ENCODE results near the gene RASGEF1B.
"Not testable (repeated sequence)": the region's sequence is repeated elsewhere in the genome, so short reads cannot be mapped to it uniquely, and the experiment has no call there.

RASGEF1B gene

GRCh38 chr4:81481151-81481550, 9.4 kb upstream of the RASGEF1B start:
- H3K9me3 ChIP-seq (ENCODE audit: control insufficient read depth, low read length) = no peaks in the 10 kb centered on the region
- no peaks in the 10 kb centered on the region for H3K4me1 ChIP-seq (ENCODE audit: control insufficient read depth, insufficient read depth, low read length, poor library complexity, severe bottlenecking)
- H3K4me3 ChIP-seq (ENCODE audit: insufficient read depth, low read depth, low read length, poor library complexity, severe bottlenecking) = no peak overlapping the region
- DNase-seq = no peak
- H3K36me3 ChIP-seq (ENCODE audit: control insufficient read depth, insufficient read depth, low read length) = no peaks in the 10 kb centered on the region
- no peaks in the 10 kb centered on the region for H3K27me3 ChIP-seq (replicated peaks; ENCODE audit: control insufficient read depth, insufficient read depth, low read length, poor library complexity, severe bottlenecking)
- H3K27ac ChIP-seq (ENCODE audit: insufficient read depth, low read length, poor library complexity, severe bottlenecking) = no peak overlapping the region

GRCh38 chr4:81479573-81479972, 7.9 kb upstream of the RASGEF1B start:
- DNase-seq; H3K4me3 ChIP-seq (ENCODE audit: insufficient read depth, low read depth, low read length, poor library complexity, severe bottlenecking); H3K9me3 ChIP-seq (ENCODE audit: control insufficient read depth, low read length); H3K27ac ChIP-seq (ENCODE audit: insufficient read depth, low read length, poor library complexity, severe bottlenecking); H3K27me3 ChIP-seq (replicated peaks; ENCODE audit: control insufficient read depth, insufficient read depth, low read length, poor library complexity, severe bottlenecking); H3K36me3 ChIP-seq (ENCODE audit: control insufficient read depth, insufficient read depth, low read length); H3K4me1 ChIP-seq (ENCODE audit: control insufficient read depth, insufficient read depth, low read length, poor library complexity, severe bottlenecking): not testable (repeated sequence)

- not testable (repeated sequence) for H3K36me3 ChIP-seq (ENCODE audit: control insufficient read depth, insufficient read depth, low read length); DNase-seq; H3K9me3 ChIP-seq (ENCODE audit: control insufficient read depth, low read length); H3K4me3 ChIP-seq (ENCODE audit: insufficient read depth, low read depth, low read length, poor library complexity, severe bottlenecking); H3K27me3 ChIP-seq (replicated peaks; ENCODE audit: control insufficient read depth, insufficient read depth, low read length, poor library complexity, severe bottlenecking); H3K27ac ChIP-seq (ENCODE audit: insufficient read depth, low read length, poor library complexity, severe bottlenecking)
- H3K4me1 ChIP-seq (ENCODE audit: control insufficient read depth, insufficient read depth, low read length, poor library complexity, severe bottlenecking) = peaks cover 11% of the 10 kb centered on the region
Observed at GRCh38 chr4:81473331-81474265, 1.9 kb upstream of the RASGEF1B start.

GRCh38 chr4:81472281-81473182, 825 bp upstream of the RASGEF1B start:
- Histone ChIP-seq H3K9me3 (ENCODE audit: control insufficient read depth, low read length) (no peaks in the 10 kb centered on the region), H3K4me3 (ENCODE audit: insufficient read depth, low read depth, low read length, poor library complexity, severe bottlenecking) (peak overlapping the region; percentile 46), H3K36me3 (ENCODE audit: control insufficient read depth, insufficient read depth, low read length) (no peaks in the 10 kb centered on the region), H3K27me3 (replicated peaks; ENCODE audit: control insufficient read depth, insufficient read depth, low read length, poor library complexity, severe bottlenecking) (no peaks in the 10 kb centered on the region), H3K4me1 (ENCODE audit: control insufficient read depth, insufficient read depth, low read length, poor library complexity, severe bottlenecking) (peaks cover 11% of the 10 kb centered on the region), H3K27ac (ENCODE audit: insufficient read depth, low read length, poor library complexity, severe bottlenecking) (peak overlapping the region; percentile 85)
- peak in 1 of 3 donors; percentile 29 for DNase-seq

GRCh38 chr4:81471298-81471587, 464 bp downstream of the RASGEF1B start:
- no peaks in the 10 kb centered on the region for H3K9me3 ChIP-seq (ENCODE audit: control insufficient read depth, low read length)
- peak overlapping the region; percentile 95 for H3K4me3 ChIP-seq (ENCODE audit: insufficient read depth, low read depth, low read length, poor library complexity, severe bottlenecking)
- H3K36me3 ChIP-seq (ENCODE audit: control insufficient read depth, insufficient read depth, low read length) = no peaks in the 10 kb centered on the region
- peaks cover 11% of the 10 kb centered on the region for H3K4me1 ChIP-seq (ENCODE audit: control insufficient read depth, insufficient read depth, low read length, poor library complexity, severe bottlenecking)
- H3K27me3 ChIP-seq (replicated peaks; ENCODE audit: control insufficient read depth, insufficient read depth, low read length, poor library complexity, severe bottlenecking) = no peaks in the 10 kb centered on the region
- peak overlapping the region; percentile 95 for H3K27ac ChIP-seq (ENCODE audit: insufficient read depth, low read length, poor library complexity, severe bottlenecking)
- DNase-seq = no peak

GRCh38 chr4:81470456-81471297, 1.0 kb downstream of the RASGEF1B start:
- peak in 2 of 3 donors; percentile 3 to 12 for DNase-seq
- Histone ChIP-seq H3K27me3 (replicated peaks; ENCODE audit: control insufficient read depth, insufficient read depth, low read length, poor library complexity, severe bottlenecking) (no peaks in the 10 kb centered on the region), H3K27ac (ENCODE audit: insufficient read depth, low read length, poor library complexity, severe bottlenecking) (peak overlapping the region; percentile 95), H3K4me1 (ENCODE audit: control insufficient read depth, insufficient read depth, low read length, poor library complexity, severe bottlenecking) (peaks cover 11% of the 10 kb centered on the region), H3K9me3 (ENCODE audit: control insufficient read depth, low read length) (no peaks in the 10 kb centered on the region), H3K4me3 (ENCODE audit: insufficient read depth, low read depth, low read length, poor library complexity, severe bottlenecking) (peak overlapping the region; percentile 95), H3K36me3 (ENCODE audit: control insufficient read depth, insufficient read depth, low read length) (no peaks in the 10 kb centered on the region)

- Histone ChIP-seq H3K9me3 (ENCODE audit: control insufficient read depth, low read length) (no peaks in the 10 kb centered on the region), H3K27ac (ENCODE audit: insufficient read depth, low read length, poor library complexity, severe bottlenecking) (peak overlapping the region; percentile 95), H3K4me1 (ENCODE audit: control insufficient read depth, insufficient read depth, low read length, poor library complexity, severe bottlenecking) (peaks cover 11% of the 10 kb centered on the region), H3K4me3 (ENCODE audit: insufficient read depth, low read depth, low read length, poor library complexity, severe bottlenecking) (peak overlapping the region; percentile 95), H3K27me3 (replicated peaks; ENCODE audit: control insufficient read depth, insufficient read depth, low read length, poor library complexity, severe bottlenecking) (no peaks in the 10 kb centered on the region), H3K36me3 (ENCODE audit: control insufficient read depth, insufficient read depth, low read length) (no peaks in the 10 kb centered on the region)
- no peak for DNase-seq
Observed at GRCh38 chr4:81469781-81470455, 1.8 kb downstream of the RASGEF1B start.

- DNase-seq = no peak
- H3K4me3 ChIP-seq (ENCODE audit: insufficient read depth, low read depth, low read length, poor library complexity, severe bottlenecking) = no peak overlapping the region
Observed at GRCh38 chr4:81468678-81469077, 3.0 kb downstream of the RASGEF1B start.

GRCh38 chr4:81467672-81467964, 4.1 kb downstream of the RASGEF1B start:
- Histone ChIP-seq H3K27me3 (replicated peaks; ENCODE audit: control insufficient read depth, insufficient read depth, low read length, poor library complexity, severe bottlenecking) (no peaks in the 10 kb centered on the region), H3K9me3 (ENCODE audit: control insufficient read depth, low read length) (no peaks in the 10 kb centered on the region), H3K27ac (ENCODE audit: insufficient read depth, low read length, poor library complexity, severe bottlenecking) (no peak overlapping the region), H3K4me1 (ENCODE audit: control insufficient read depth, insufficient read depth, low read length, poor library complexity, severe bottlenecking) (peaks cover 10% of the 10 kb centered on the region), H3K36me3 (ENCODE audit: control insufficient read depth, insufficient read depth, low read length) (no peaks in the 10 kb centered on the region), H3K4me3 (ENCODE audit: insufficient read depth, low read depth, low read length, poor library complexity, severe bottlenecking) (no peak overlapping the region)
- DNase-seq = no peak

More at GRCh38 chr4:81468678-81469077, 3.0 kb downstream of the RASGEF1B start:
- no peaks in the 10 kb centered on the region for H3K27me3 ChIP-seq (replicated peaks; ENCODE audit: control insufficient read depth, insufficient read depth, low read length, poor library complexity, severe bottlenecking)
- H3K9me3 ChIP-seq (ENCODE audit: control insufficient read depth, low read length) = no peaks in the 10 kb centered on the region
- no peaks in the 10 kb centered on the region for H3K36me3 ChIP-seq (ENCODE audit: control insufficient read depth, insufficient read depth, low read length)
- no peak overlapping the region for H3K27ac ChIP-seq (ENCODE audit: insufficient read depth, low read length, poor library complexity, severe bottlenecking)
- H3K4me1 ChIP-seq (ENCODE audit: control insufficient read depth, insufficient read depth, low read length, poor library complexity, severe bottlenecking) = peaks cover 11% of the 10 kb centered on the region

Data from effector memory CD4-positive, alpha-beta T cell (primary cell).